Measurements from ENCODE around the gene RGS10. TPM values are rescaled to one million over a fixed set of nuclear protein-coding genes. Genes with fewer than 3 reads are reported as not detected.
A peak's percentile ranks its signal among the peaks of the same experiment; 100 is the strongest.

The RGS10 gene
- total and polyA plus RNA-seq, 2 of the 8 experiments (the other 6 are each of a cell fraction or from before 2014, with no cell fraction given): 5.5 to 13.1 TPM

GRCh38 chr10:119479532-119479931, 63.0 kb downstream of the RGS10 start:
- H2AFZ ChIP-seq (ENCODE audit: low read length): no peak overlapping the region
- H4K20me1 ChIP-seq (replicated peaks in 1 of 2; ENCODE audit: control insufficient read depth in 1 of 2, insufficient read depth in 2 of 2, low read length in 2 of 2): peaks cover 4 to 5% of the 10 kb centered on the region in 2 experiments
- 20% methylated on average over 8 of the region's 8 CpGs; no CpG with 5 or more reads in 1 of the 2 experiments for WGBS, 2 experiments (ENCODE audit: extremely low coverage in 1 of 2, insufficient coverage in 1 of 2, insufficient read length in 1 of 2, insufficient replicate concordance in 2 of 2, low coverage in 1 of 2, low lambda C conversion rate in 2 of 2, missing lambda C conversion rate in 1 of 2)
- H4K5ac ChIP-seq (ENCODE audit: insufficient read length, low read depth, low read length): no peak overlapping the region
- POLR2A ChIA-PET (ENCODE audit: partially characterized antibody): interaction anchor here (1.2 kb wide), 1 partner anchor 22 kb away, joined by 3 read pairs; no protein-coding TSS in a partner anchor
- CTCF ChIA-PET (ENCODE audit: partially characterized antibody): interaction anchor here (1.0 to 5.0 kb wide), 5 partner anchors 10 to 281 kb away, joined by 3 to 20 read pairs (median 8); no protein-coding TSS in a partner anchor
- no peak overlapping the region for H3K27ac ChIP-seq (ENCODE audit: low read depth, low read length)
- H3K79me1 ChIP-seq (ENCODE audit: low read depth, low read length): no peaks in the 10 kb centered on the region
- H2BK20ac ChIP-seq (ENCODE audit: low read length): no peak overlapping the region
- no peak overlapping the region for H3K23ac ChIP-seq (ENCODE audit: insufficient read length)
- no peak overlapping the region for H3K14ac ChIP-seq (ENCODE audit: insufficient read length)
- H2BK5ac ChIP-seq (ENCODE audit: low read depth, low read length): no peak overlapping the region
- H4K91ac ChIP-seq (replicated peaks; ENCODE audit: insufficient read length, low read length): no peak overlapping the region
- H3K9me3 ChIP-seq (ENCODE audit: insufficient read depth in 2 of 2, low read depth in 1 of 2, low read length in 1 of 2): no peaks in the 10 kb centered on the region
- no peak overlapping the region for H2BK12ac ChIP-seq (ENCODE audit: low read depth, low read length)
- FAIRE-seq (peak; percentile 90), DNase-seq (ENCODE audit: low read depth in 1 of 2, low spot score in 2 of 2) (peak; percentile 44 to 55)
- no peak overlapping the region for H2AK5ac ChIP-seq (ENCODE audit: low read depth, low read length)
- no peak overlapping the region for H3K9ac ChIP-seq (replicated peaks in 1 of 4; ENCODE audit: extremely low read depth in 1 of 4, low read depth in 3 of 4, low read length in 3 of 4)
- no peak overlapping the region for H3K4me3 ChIP-seq (ENCODE audit: extremely low read depth in 1 of 4, insufficient read depth in 2 of 4, low read depth in 3 of 4, low read length in 4 of 4)
- H3K4ac ChIP-seq (replicated peaks; ENCODE audit: insufficient read length, low read depth, low read length): no peak overlapping the region
- H2BK120ac ChIP-seq (replicated peaks; ENCODE audit: low read depth, low read length): no peak overlapping the region
- H3K27me3 ChIP-seq (replicated peaks in 1 of 4; ENCODE audit: control insufficient read depth in 3 of 4, extremely low read depth in 1 of 4, insufficient read depth in 3 of 4, low read length in 3 of 4): peaks cover 51 to 83% (median 74%) of the 10 kb centered on the region in 4 experiments
- H3K56ac ChIP-seq (replicated peaks; ENCODE audit: insufficient read length, low read depth, low read length): no peak overlapping the region
- H3K4me1 ChIP-seq (replicated peaks in 1 of 4; ENCODE audit: control insufficient read depth in 3 of 4, insufficient read depth in 4 of 4, low read length in 3 of 4): peaks cover 0 to 8% (median 2%) of the 10 kb centered on the region in 4 experiments; a peak in 3 of 7 replicates
- no peaks in the 10 kb centered on the region for H3K79me2 ChIP-seq (ENCODE audit: control insufficient read depth in 1 of 2, insufficient read depth in 2 of 2, low read length in 2 of 2)
- H2BK15ac ChIP-seq (ENCODE audit: low read length): no peak overlapping the region
- H4K8ac ChIP-seq (ENCODE audit: extremely low read depth, insufficient read depth, low read length): no peak overlapping the region
- peak overlapping the region; percentile 25 to 48; a peak in 3 of 4 replicates for H3K4me2 ChIP-seq (ENCODE audit: insufficient read depth in 1 of 2, low read depth in 2 of 2, low read length in 2 of 2)
- no peaks in the 10 kb centered on the region for H3K36me3 ChIP-seq (ENCODE audit: control insufficient read depth in 2 of 4, insufficient read depth in 4 of 4, low read length in 3 of 4)
- H3K18ac ChIP-seq (ENCODE audit: extremely low read depth, low read length): no peak overlapping the region
- peaks cover 2% of the 10 kb centered on the region; the same call in 1 of the 2 replicates for H3K23me2 ChIP-seq (ENCODE audit: low read depth, low read length)
- TF ChIP-seq KDM1A (IDR thresholded peaks at IDR 0.05; ENCODE audit: borderline replicate concordance, low read length) (peak; percentile 79; the same call in 1 of the 2 replicates), YY1 (IDR thresholded peaks at IDR 0.05; ENCODE audit: low read depth, low read length) (0 out of 2 replicates have a peak, but pooled peaks have one; percentile 30), CHD1 (IDR thresholded peaks at IDR 0.05; ENCODE audit: low read depth, low read length) (no peak), TEAD4 (IDR thresholded peaks at IDR 0.05; ENCODE audit: low read depth, low read length) (peak; percentile 74), RBBP5 (IDR thresholded peaks at IDR 0.05; ENCODE audit: borderline replicate concordance, low read depth, low read length) (no peak), TCF12 (IDR thresholded peaks at IDR 0.05; ENCODE audit: low read depth, low read length) (peak; percentile 50; the same call in 1 of the 2 replicates), EGR1 (IDR thresholded peaks at IDR 0.05; ENCODE audit: borderline replicate concordance, low read depth, low read length) (0 out of 2 replicates have a peak, but pooled peaks have one; percentile 51), NANOG (IDR thresholded peaks at IDR 0.05; ENCODE audit: insufficient read depth, low read depth, low read length, poor library complexity, severe bottlenecking) (peak; percentile 96), HDAC2 (IDR thresholded peaks at IDR 0.05; ENCODE audit: borderline replicate concordance in 1 of 2, low read depth in 2 of 2, low read length in 2 of 2) (peak; percentile 86 to 90; a peak in 2 of 4 replicates)
- TF ChIP-seq, protein P1, sequence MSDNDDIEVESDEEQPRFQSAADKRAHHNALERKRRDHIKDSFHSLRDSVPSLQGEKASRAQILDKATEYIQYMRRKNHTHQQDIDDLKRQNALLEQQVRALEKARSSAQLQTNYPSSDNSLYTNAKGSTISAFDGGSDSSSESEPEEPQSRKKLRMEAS (IDR thresholded peaks at IDR 0.05): peak; percentile 41; the same call in 1 of the 2 replicates
- TF ChIP-seq, protein P2, sequence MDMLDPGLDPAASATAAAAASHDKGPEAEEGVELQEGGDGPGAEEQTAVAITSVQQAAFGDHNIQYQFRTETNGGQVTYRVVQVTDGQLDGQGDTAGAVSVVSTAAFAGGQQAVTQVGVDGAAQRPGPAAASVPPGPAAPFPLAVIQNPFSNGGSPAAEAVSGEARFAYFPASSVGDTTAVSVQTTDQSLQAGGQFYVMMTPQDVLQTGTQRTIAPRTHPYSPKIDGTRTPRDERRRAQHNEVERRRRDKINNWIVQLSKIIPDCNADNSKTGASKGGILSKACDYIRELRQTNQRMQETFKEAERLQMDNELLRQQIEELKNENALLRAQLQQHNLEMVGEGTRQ (IDR thresholded peaks at IDR 0.05; ENCODE audit: low read length): 0 out of 2 replicates have a peak, but pooled peaks have one; percentile 50

All from H1 (cell line).